OCI-LY7 (cell line): ENCODE results near the gene RUFY3. TPM values are rescaled to one million over a fixed set of nuclear protein-coding genes. Genes with fewer than 3 reads are reported as not detected.
"Not testable (repeated sequence)": the region's sequence is repeated elsewhere in the genome, so short reads cannot be mapped to it uniquely, and the experiment has no call there.

ENCODE experiments used
- BruUV-seq: library from RNA; stranded (reverse); fragments of 400-500 nt; replicated peaks from 2 replicates; lab custom pipeline; 2021; lab: Mats Ljungman, UMichigan
- CTCF ChIA-PET: fragments of 300-600 bp; sonication (Branson Sonifier 250); formaldehyde crosslinking; loops from one replicate; lab custom pipeline; 2022; ENCODE audit warnings: antibody characterized with exemption; ENCODE audit not compliant: unreplicated experiment; lab: Charles Lee
- POLR2A ChIA-PET: fragments of 300-600 bp; sonication (Branson Sonifier 250); formaldehyde crosslinking; loops from one replicate; lab custom pipeline; 2022; ENCODE audit warnings: antibody characterized with exemption; lab: Charles Lee
- DNase-seq: peaks from one replicate; pipeline ENCODE4 v3.0.0-alpha.2; 2015; ENCODE audit warnings: low spot score
- H2AFZ ChIP-seq: fragments of 200-600 bp; sonication (generic), shearing (Covaris generic); 2 replicates; pipeline ENCODE4 v1.6.1; 2014; ENCODE audit warnings: mild to moderate bottlenecking, antibody characterized with exemption, low read length, moderate library complexity
- H3K27ac ChIP-seq: fragments of 200-600 bp; sonication (generic); 2 replicates; pipeline ENCODE4 v1.5.1; 2014; ENCODE audit warnings: mixed run types, low read depth, mild to moderate bottlenecking, moderate library complexity, low read length, inconsistent platforms; ENCODE audit not compliant: poor library complexity, severe bottlenecking
- H3K36me3 ChIP-seq: fragments of 200-600 bp; sonication (generic); 2 replicates; pipeline ENCODE4 v1.6.1; 2014; ENCODE audit warnings: mild to moderate bottlenecking, antibody characterized with exemption, low read length, moderate library complexity, mixed read lengths; ENCODE audit not compliant: insufficient read depth
- H3K4me1 ChIP-seq: fragments of 200-600 bp; sonication (generic); 2 replicates; pipeline ENCODE4 v1.5.1; 2014; ENCODE audit warnings: mild to moderate bottlenecking, low read length; ENCODE audit not compliant: insufficient read depth, poor library complexity, severe bottlenecking
- H3K4me2 ChIP-seq: fragments of 200-600 bp; sonication (generic); 2 replicates; pipeline ENCODE4 v1.6.1; 2014; ENCODE audit warnings: mild to moderate bottlenecking, low read length
- H3K4me3 ChIP-seq: fragments of 200-600 bp; sonication (generic); 2 replicates; pipeline ENCODE4 v1.5.1; 2014; ENCODE audit warnings: mild to moderate bottlenecking, low read depth, low read length; ENCODE audit not compliant: poor library complexity, severe bottlenecking
- H3K79me2 ChIP-seq: fragments of 200-600 bp; sonication (generic); 2 replicates; pipeline ENCODE4 v1.6.1; 2016; ENCODE audit warnings: low read depth, mild to moderate bottlenecking, low read length, moderate library complexity, mixed read lengths; ENCODE audit not compliant: insufficient read depth
- H3K9me2 ChIP-seq: fragments of 200-600 bp; sonication (generic); 2 replicates; pipeline ENCODE4 v1.6.1; 2016; ENCODE audit warnings: mild to moderate bottlenecking, low read length, mixed read lengths; ENCODE audit not compliant: insufficient read depth
- H3K9me3 ChIP-seq: fragments of 200-600 bp; sonication (generic); 2 replicates; pipeline ENCODE4 v1.6.1; 2014; ENCODE audit warnings: mild to moderate bottlenecking, mixed run types, low read length, mixed read lengths
- H4K20me1 ChIP-seq: fragments of 200-600 bp; sonication (generic); 2 replicates; pipeline ENCODE4 v1.6.1; 2014; ENCODE audit warnings: mild to moderate bottlenecking, antibody characterized with exemption, low read length, moderate library complexity, mixed read lengths; ENCODE audit not compliant: insufficient read depth
- CTCF ChIP-seq: fragments of 200-600 bp; sonication (generic); conservative IDR thresholded peaks from 2 replicates; pipeline ENCODE4 v1.5.1; 2014; ENCODE audit warnings: mild to moderate bottlenecking, antibody characterized with exemption, low read length, moderate library complexity, mixed read lengths
- EZH2phosphoT487 ChIP-seq: fragments of 200-600 bp; sonication (generic); IDR thresholded peaks from 2 replicates; pipeline ENCODE4 v1.6.1; 2018; ENCODE audit warnings: low read depth, borderline replicate concordance, mild to moderate bottlenecking, mixed run types, antibody characterized with exemption, low read length, moderate library complexity, mixed read lengths
- intact Hi-C: fragments of 100-400 bp; cut with micrococcal nuclease; formaldehyde crosslinking; loops from one replicate; pipeline ENCODE4 v1.10.0; 2022; ENCODE audit not compliant: unreplicated experiment
- total RNA-seq, 2 experiments: library from RNA; depleted of rRNA in 1 of 2; stranded (reverse); fragments of >200 nt in 1 of 2; shearing (Covaris generic) in 1 of 2; gene quantifications; 2 replicates each; pipeline ENCODE4 v1.2.3, GENCODE V29; 2014 to 2022

Gene RUFY3
- total RNA-seq, 2 experiments from 2014 or later, result 36.4 to 52.2 TPM

GRCh38 chr4:70700712-70701111 lies 21.1 kb upstream of the RUFY3 start:
- no peak for DNase-seq
- intact Hi-C loops, result no loop called here
- H3K27ac ChIP-seq, result no peak overlapping the region
- no peaks in the 10 kb centered on the region for H3K9me3 ChIP-seq
- H3K4me2 ChIP-seq, result no peak overlapping the region
- no peak overlapping the region for H3K4me3 ChIP-seq
- no peak overlapping the region for H2AFZ ChIP-seq
- no peaks in the 10 kb centered on the region for H4K20me1 ChIP-seq
- H3K36me3 ChIP-seq, result peaks cover 5% of the 10 kb centered on the region; the same call in 1 of the 2 replicates
- POLR2A ChIA-PET, result interaction anchor here (0.9 to 9.7 kb wide), 4 partner anchors 10 to 22 kb away, joined by 3 to 127 read pairs (median 4); partner anchors contain the start of gene UTP3
- H3K4me1 ChIP-seq, result peaks cover 12% of the 10 kb centered on the region
- BruUV-seq, result no TSS peak
- CTCF ChIA-PET, result no interaction called here
- no peaks in the 10 kb centered on the region for H3K9me2 ChIP-seq
- H3K79me2 ChIP-seq, result no peaks in the 10 kb centered on the region
- TF ChIP-seq CTCF, result no peak

GRCh38 chr4:70701271-70701670 lies 20.5 kb upstream of the RUFY3 start:
- TF ChIP-seq EZH2phosphoT487, result no peak
- no peak for TF ChIP-seq CTCF
- H3K4me1 ChIP-seq, result peaks cover 17% of the 10 kb centered on the region
- BruUV-seq, result no TSS peak
- DNase-seq, result no peak
- H4K20me1 ChIP-seq, result no peaks in the 10 kb centered on the region
- H3K4me3 ChIP-seq, result no peak overlapping the region
- H3K79me2 ChIP-seq, result peaks cover 5% of the 10 kb centered on the region; the same call in 1 of the 2 replicates
- no peaks in the 10 kb centered on the region for H3K9me3 ChIP-seq
- H3K27ac ChIP-seq, result no peak overlapping the region
- ChIA-PET POLR2A (interaction anchor here (1.5 to 9.7 kb wide), 3 partner anchors 10 to 23 kb away, joined by 3 to 127 read pairs (median 5); partner anchors contain the start of gene UTP3), CTCF (no interaction called here)
- intact Hi-C loops, result no loop called here
- H3K36me3 ChIP-seq, result no peaks in the 10 kb centered on the region
- no peak overlapping the region for H2AFZ ChIP-seq
- no peak overlapping the region for H3K4me2 ChIP-seq
- H3K9me2 ChIP-seq, result no peaks in the 10 kb centered on the region

GRCh38 chr4:70702592-70702991 lies 19.2 kb upstream of the RUFY3 start:
- CTCF ChIA-PET, H3K9me2 ChIP-seq, H2AFZ ChIP-seq, H3K27ac ChIP-seq, BruUV-seq, intact Hi-C loops, H3K4me3 ChIP-seq, H3K9me3 ChIP-seq, DNase-seq, H3K36me3 ChIP-seq, H4K20me1 ChIP-seq, H3K4me2 ChIP-seq: not testable (repeated sequence)
- peaks cover 18% of the 10 kb centered on the region; the same call in 1 of the 2 replicates for H3K79me2 ChIP-seq
- POLR2A ChIA-PET, result interaction anchor here (0.6 to 9.7 kb wide), 5 partner anchors 11 to 134 kb away, joined by 3 to 127 read pairs (median 13); partner anchors contain the start of genes JCHAIN and UTP3
- H3K4me1 ChIP-seq, result peaks cover 29% of the 10 kb centered on the region
